ENCODE measurements around the gene NABP1.

NABP1 gene

GRCh38 chr2:191688934-191689695 is 11.2 kb downstream of the NABP1 start:
- no peak overlapping the region for H3K9ac ChIP-seq (ENCODE audit: low read length)
- no peaks in the 10 kb centered on the region for H3K9me3 ChIP-seq (ENCODE audit: low read length)
- H3K27me3 ChIP-seq (ENCODE audit: control insufficient read depth in 1 of 2, insufficient read depth in 2 of 2, low read length in 2 of 2): no peaks in the 10 kb centered on the region
- no peak overlapping the region for H3K27ac ChIP-seq (ENCODE audit: low read depth, low read length)
- no peak overlapping the region for H3K4me3 ChIP-seq (ENCODE audit: low read depth in 1 of 2, low read length in 2 of 2)
- peaks cover 9% of the 10 kb centered on the region for H3K4me1 ChIP-seq (ENCODE audit: insufficient read depth, low read length)
- H3K36me3 ChIP-seq (ENCODE audit: insufficient read depth, low read length): no peaks in the 10 kb centered on the region

- Histone ChIP-seq H3K9me3 (ENCODE audit: low read length) (no peaks in the 10 kb centered on the region), H3K9ac (ENCODE audit: low read length) (no peak overlapping the region), H3K4me3 (ENCODE audit: low read depth in 1 of 2, low read length in 2 of 2) (no peak overlapping the region), H3K27me3 (ENCODE audit: control insufficient read depth in 1 of 2, insufficient read depth in 2 of 2, low read length in 2 of 2) (no peaks in the 10 kb centered on the region), H3K27ac (ENCODE audit: low read depth, low read length) (no peak overlapping the region), H3K4me1 (ENCODE audit: insufficient read depth, low read length) (peaks cover 9% of the 10 kb centered on the region), H3K36me3 (ENCODE audit: insufficient read depth, low read length) (no peaks in the 10 kb centered on the region)
These were observed 12.4 kb downstream of the NABP1 start for GRCh38 chr2:191690327-191690726.

GRCh38 chr2:191691016-191691735 is 13.2 kb downstream of the NABP1 start:
- Histone ChIP-seq H3K27ac (ENCODE audit: low read depth, low read length) (no peak overlapping the region), H3K4me3 (ENCODE audit: low read depth in 1 of 2, low read length in 2 of 2) (no peak overlapping the region), H3K27me3 (ENCODE audit: control insufficient read depth in 1 of 2, insufficient read depth in 2 of 2, low read length in 2 of 2) (no peaks in the 10 kb centered on the region), H3K4me1 (ENCODE audit: insufficient read depth, low read length) (peaks cover 9% of the 10 kb centered on the region), H3K9me3 (ENCODE audit: low read length) (no peaks in the 10 kb centered on the region), H3K9ac (ENCODE audit: low read length) (no peak overlapping the region), H3K36me3 (ENCODE audit: insufficient read depth, low read length) (no peaks in the 10 kb centered on the region)

GRCh38 chr2:191691898-191692297 is 14.0 kb downstream of the NABP1 start:
- no peak overlapping the region for H3K27ac ChIP-seq (ENCODE audit: low read depth, low read length)
- H3K36me3 ChIP-seq (ENCODE audit: insufficient read depth, low read length): no peaks in the 10 kb centered on the region
- H3K27me3 ChIP-seq (ENCODE audit: control insufficient read depth in 1 of 2, insufficient read depth in 2 of 2, low read length in 2 of 2): no peaks in the 10 kb centered on the region
- H3K4me3 ChIP-seq (ENCODE audit: low read depth in 1 of 2, low read length in 2 of 2): no peak overlapping the region
- no peak overlapping the region for H3K9ac ChIP-seq (ENCODE audit: low read length)
- H3K4me1 ChIP-seq (ENCODE audit: insufficient read depth, low read length): peaks cover 9% of the 10 kb centered on the region
- no peaks in the 10 kb centered on the region for H3K9me3 ChIP-seq (ENCODE audit: low read length)

GRCh38 chr2:191692502-191693115 is 14.7 kb downstream of the NABP1 start:
- Histone ChIP-seq H3K9me3 (ENCODE audit: low read length) (no peaks in the 10 kb centered on the region), H3K4me3 (ENCODE audit: low read depth in 1 of 2, low read length in 2 of 2) (no peak overlapping the region), H3K4me1 (ENCODE audit: insufficient read depth, low read length) (peaks cover 9% of the 10 kb centered on the region), H3K36me3 (ENCODE audit: insufficient read depth, low read length) (no peaks in the 10 kb centered on the region), H3K27me3 (ENCODE audit: control insufficient read depth in 1 of 2, insufficient read depth in 2 of 2, low read length in 2 of 2) (no peaks in the 10 kb centered on the region), H3K9ac (ENCODE audit: low read length) (no peak overlapping the region), H3K27ac (ENCODE audit: low read depth, low read length) (no peak overlapping the region)

- Histone ChIP-seq H3K27me3 (ENCODE audit: control insufficient read depth in 1 of 2, insufficient read depth in 2 of 2, low read length in 2 of 2) (no peaks in the 10 kb centered on the region), H3K27ac (ENCODE audit: low read depth, low read length) (no peak overlapping the region), H3K4me1 (ENCODE audit: insufficient read depth, low read length) (peaks cover 9% of the 10 kb centered on the region), H3K9ac (ENCODE audit: low read length) (no peak overlapping the region), H3K9me3 (ENCODE audit: low read length) (no peaks in the 10 kb centered on the region), H3K36me3 (ENCODE audit: insufficient read depth, low read length) (no peaks in the 10 kb centered on the region), H3K4me3 (ENCODE audit: low read depth in 1 of 2, low read length in 2 of 2) (no peak overlapping the region)
These were observed 15.2 kb downstream of the NABP1 start for GRCh38 chr2:191693166-191693565.

- no peak overlapping the region for H3K9ac ChIP-seq (ENCODE audit: low read length)
- H3K36me3 ChIP-seq (ENCODE audit: insufficient read depth, low read length): no peaks in the 10 kb centered on the region
- no peak overlapping the region for H3K27ac ChIP-seq (ENCODE audit: low read depth, low read length)
- peaks cover 9% of the 10 kb centered on the region for H3K4me1 ChIP-seq (ENCODE audit: insufficient read depth, low read length)
- H3K9me3 ChIP-seq (ENCODE audit: low read length): no peaks in the 10 kb centered on the region
- H3K4me3 ChIP-seq (ENCODE audit: low read depth in 1 of 2, low read length in 2 of 2): no peak overlapping the region
- H3K27me3 ChIP-seq (ENCODE audit: control insufficient read depth in 1 of 2, insufficient read depth in 2 of 2, low read length in 2 of 2): no peaks in the 10 kb centered on the region
These were observed 15.8 kb downstream of the NABP1 start for GRCh38 chr2:191693778-191694177.

GRCh38 chr2:191696001-191696400 is 18.1 kb downstream of the NABP1 start:
- H3K4me3 ChIP-seq (ENCODE audit: low read depth in 1 of 2, low read length in 2 of 2): no peak overlapping the region
- H3K9me3 ChIP-seq (ENCODE audit: low read length): no peaks in the 10 kb centered on the region
- H3K9ac ChIP-seq (ENCODE audit: low read length): no peak overlapping the region
- no peaks in the 10 kb centered on the region for H3K27me3 ChIP-seq (ENCODE audit: control insufficient read depth in 1 of 2, insufficient read depth in 2 of 2, low read length in 2 of 2)
- H3K36me3 ChIP-seq (ENCODE audit: insufficient read depth, low read length): no peaks in the 10 kb centered on the region
- H3K4me1 ChIP-seq (ENCODE audit: insufficient read depth, low read length): peaks cover 4% of the 10 kb centered on the region
- H3K27ac ChIP-seq (ENCODE audit: low read depth, low read length): no peak overlapping the region

GRCh38 chr2:191696966-191697365 is 19.0 kb downstream of the NABP1 start:
- Histone ChIP-seq H3K4me3 (ENCODE audit: low read depth in 1 of 2, low read length in 2 of 2) (no peak overlapping the region), H3K36me3 (ENCODE audit: insufficient read depth, low read length) (no peaks in the 10 kb centered on the region), H3K9me3 (ENCODE audit: low read length) (no peaks in the 10 kb centered on the region), H3K4me1 (ENCODE audit: insufficient read depth, low read length) (no peaks in the 10 kb centered on the region), H3K9ac (ENCODE audit: low read length) (no peak overlapping the region), H3K27ac (ENCODE audit: low read depth, low read length) (no peak overlapping the region), H3K27me3 (ENCODE audit: control insufficient read depth in 1 of 2, insufficient read depth in 2 of 2, low read length in 2 of 2) (no peaks in the 10 kb centered on the region)

GRCh38 chr2:191697870-191698269 is 19.9 kb downstream of the NABP1 start:
- Histone ChIP-seq H3K4me1 (ENCODE audit: insufficient read depth, low read length) (no peaks in the 10 kb centered on the region), H3K36me3 (ENCODE audit: insufficient read depth, low read length) (no peaks in the 10 kb centered on the region), H3K9ac (ENCODE audit: low read length) (no peak overlapping the region), H3K4me3 (ENCODE audit: low read depth in 1 of 2, low read length in 2 of 2) (no peak overlapping the region), H3K9me3 (ENCODE audit: low read length) (no peaks in the 10 kb centered on the region), H3K27me3 (ENCODE audit: control insufficient read depth in 1 of 2, insufficient read depth in 2 of 2, low read length in 2 of 2) (no peaks in the 10 kb centered on the region), H3K27ac (ENCODE audit: low read depth, low read length) (no peak overlapping the region)

GRCh38 chr2:191699341-191699945 is 21.5 kb downstream of the NABP1 start:
- H3K4me3 ChIP-seq (ENCODE audit: low read depth in 1 of 2, low read length in 2 of 2): no peak overlapping the region
- no peaks in the 10 kb centered on the region for H3K4me1 ChIP-seq (ENCODE audit: insufficient read depth, low read length)
- H3K9me3 ChIP-seq (ENCODE audit: low read length): no peaks in the 10 kb centered on the region
- H3K9ac ChIP-seq (ENCODE audit: low read length): no peak overlapping the region
- H3K27ac ChIP-seq (ENCODE audit: low read depth, low read length): no peak overlapping the region
- H3K27me3 ChIP-seq (ENCODE audit: control insufficient read depth in 1 of 2, insufficient read depth in 2 of 2, low read length in 2 of 2): no peaks in the 10 kb centered on the region
- no peaks in the 10 kb centered on the region for H3K36me3 ChIP-seq (ENCODE audit: insufficient read depth, low read length)

Measured in muscle layer of colon (tissue), 2 donors.